ENCODE data around the gene TSPAN9. TPM values are rescaled to one million over a fixed set of nuclear protein-coding genes. Genes with fewer than 3 reads are reported as not detected.

TSPAN9 gene
- total RNA-seq, 1 experiment from 2014 or later = 7.7 TPM

- intact Hi-C loops (cut with micrococcal nuclease; ENCODE audit: unreplicated experiment) = no loop called here
- ATAC-seq = no peak
- in situ Hi-C loops (cut with HindIII; ENCODE audit: low pct_unique_long_range_greater_than_20kb, low sequenced_read_pairs) = no loop called here
- Histone ChIP-seq H3K27me3 (ENCODE audit: control insufficient read depth, insufficient read depth, low read length) (no peaks in the 10 kb centered on the region), H3K4me3 (ENCODE audit: low read depth in 2 of 2, low read length in 2 of 2) (no peak overlapping the region), H3K9me3 (ENCODE audit: control insufficient read depth, insufficient read depth, low read depth, low read length) (no peaks in the 10 kb centered on the region), H3K36me3 (ENCODE audit: control insufficient read depth, insufficient read depth, low read length) (no peaks in the 10 kb centered on the region), H3K27ac (ENCODE audit: low read length) (no peak overlapping the region), H3K4me1 (ENCODE audit: control insufficient read depth, insufficient read depth, low read length) (no peaks in the 10 kb centered on the region)
- no peak for DNase-seq (ENCODE audit: low read depth, low spot score)
- TF ChIP-seq REST (IDR thresholded peaks at IDR 0.05; ENCODE audit: insufficient read depth in 1 of 2, low read depth in 2 of 2, low read length in 1 of 2) (no peak), POLR2AphosphoS5 (IDR thresholded peaks at IDR 0.05; ENCODE audit: low read depth, low read length) (no peak), TCF7L2 (IDR thresholded peaks at IDR 0.05; ENCODE audit: low read depth, low read length) (no peak), SIN3A (IDR thresholded peaks at IDR 0.05; ENCODE audit: borderline replicate concordance, insufficient read depth, low read depth, low read length) (no peak)
- TF ChIP-seq, protein P1, sequence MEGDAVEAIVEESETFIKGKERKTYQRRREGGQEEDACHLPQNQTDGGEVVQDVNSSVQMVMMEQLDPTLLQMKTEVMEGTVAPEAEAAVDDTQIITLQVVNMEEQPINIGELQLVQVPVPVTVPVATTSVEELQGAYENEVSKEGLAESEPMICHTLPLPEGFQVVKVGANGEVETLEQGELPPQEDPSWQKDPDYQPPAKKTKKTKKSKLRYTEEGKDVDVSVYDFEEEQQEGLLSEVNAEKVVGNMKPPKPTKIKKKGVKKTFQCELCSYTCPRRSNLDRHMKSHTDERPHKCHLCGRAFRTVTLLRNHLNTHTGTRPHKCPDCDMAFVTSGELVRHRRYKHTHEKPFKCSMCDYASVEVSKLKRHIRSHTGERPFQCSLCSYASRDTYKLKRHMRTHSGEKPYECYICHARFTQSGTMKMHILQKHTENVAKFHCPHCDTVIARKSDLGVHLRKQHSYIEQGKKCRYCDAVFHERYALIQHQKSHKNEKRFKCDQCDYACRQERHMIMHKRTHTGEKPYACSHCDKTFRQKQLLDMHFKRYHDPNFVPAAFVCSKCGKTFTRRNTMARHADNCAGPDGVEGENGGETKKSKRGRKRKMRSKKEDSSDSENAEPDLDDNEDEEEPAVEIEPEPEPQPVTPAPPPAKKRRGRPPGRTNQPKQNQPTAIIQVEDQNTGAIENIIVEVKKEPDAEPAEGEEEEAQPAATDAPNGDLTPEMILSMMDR (IDR thresholded peaks at IDR 0.05) = no peak
- BruUV-seq (replicated peaks) = no TSS peak
- CTCF ChIA-PET = no interaction called here
- POLR2A ChIA-PET = no interaction called here
These were observed 234.4 kb downstream of the TSPAN9 start for GRCh38 chr12:3311491-3312103.

GRCh38 chr12:3313066-3313465, 235.9 kb downstream of the TSPAN9 start:
- Histone ChIP-seq H3K36me3 (ENCODE audit: control insufficient read depth, insufficient read depth, low read length) (no peaks in the 10 kb centered on the region), H3K4me3 (ENCODE audit: low read depth in 2 of 2, low read length in 2 of 2) (no peak overlapping the region), H3K4me1 (ENCODE audit: control insufficient read depth, insufficient read depth, low read length) (no peaks in the 10 kb centered on the region), H3K27ac (ENCODE audit: low read length) (no peak overlapping the region), H3K9me3 (ENCODE audit: control insufficient read depth, insufficient read depth, low read depth, low read length) (no peaks in the 10 kb centered on the region), H3K27me3 (ENCODE audit: control insufficient read depth, insufficient read depth, low read length) (no peaks in the 10 kb centered on the region)
- no TSS peak for BruUV-seq (replicated peaks)
- DNase-seq (ENCODE audit: low read depth, low spot score) (no peak), ATAC-seq (no peak)
- ChIA-PET POLR2A (no interaction called here), CTCF (interaction anchor here (0.9 to 1.4 kb wide), 3 partner anchors 12 to 964 kb away, joined by 3 to 7 read pairs (median 4); no protein-coding TSS in a partner anchor)
- in situ Hi-C loops (cut with HindIII; ENCODE audit: low pct_unique_long_range_greater_than_20kb, low sequenced_read_pairs) (no loop called here), intact Hi-C loops (cut with micrococcal nuclease; ENCODE audit: unreplicated experiment) (no loop called here)
- TF ChIP-seq, protein P1 (IDR thresholded peaks at IDR 0.05) = no peak
- no peak for TF ChIP-seq SIN3A (IDR thresholded peaks at IDR 0.05; ENCODE audit: borderline replicate concordance, insufficient read depth, low read depth, low read length)
- TF ChIP-seq POLR2AphosphoS5 (IDR thresholded peaks at IDR 0.05; ENCODE audit: low read depth, low read length) = no peak
- TF ChIP-seq REST (IDR thresholded peaks at IDR 0.05; ENCODE audit: insufficient read depth in 1 of 2, low read depth in 2 of 2, low read length in 1 of 2) = no peak
- TF ChIP-seq TCF7L2 (IDR thresholded peaks at IDR 0.05; ENCODE audit: low read depth, low read length) = no peak
